Iris pigment epithelial cell (primary cell): ENCODE data around the gene RNU5D-1.
"Not testable (repeated sequence)": the region's sequence is repeated elsewhere in the genome, so short reads cannot be mapped to it uniquely, and the experiment has no call there.

Experiments
- DNase-seq: peaks from one replicate; pipeline ENCODE4 v3.0.0-alpha.2; 2011; ENCODE audit warnings: low read depth

Gene RNU5D-1

GRCh38 chr1:44699375-44699774 is 31.6 kb downstream of the RNU5D-1 start:
- DNase-seq, result not testable (repeated sequence)

- DNase-seq, result no peak
These were observed 32.8 kb downstream of the RNU5D-1 start for GRCh38 chr1:44698138-44698537.

- no peak for DNase-seq
These were observed 34.1 kb downstream of the RNU5D-1 start for GRCh38 chr1:44696789-44697345.

GRCh38 chr1:44696101-44696500 is 34.9 kb downstream of the RNU5D-1 start:
- no peak for DNase-seq

- DNase-seq, result no peak
These were observed 35.3 kb downstream of the RNU5D-1 start for GRCh38 chr1:44695671-44696070.

- DNase-seq, result no peak
These were observed 36.0 kb downstream of the RNU5D-1 start for GRCh38 chr1:44694863-44695478.

- DNase-seq, result no peak
These were observed 37.1 kb downstream of the RNU5D-1 start for GRCh38 chr1:44693900-44694299.

GRCh38 chr1:44693159-44693558 is 37.8 kb downstream of the RNU5D-1 start:
- DNase-seq, result no peak

- DNase-seq, result no peak
These were observed 41.6 kb downstream of the RNU5D-1 start for GRCh38 chr1:44689447-44689765.

GRCh38 chr1:44688760-44689446 is 42.1 kb downstream of the RNU5D-1 start:
- DNase-seq, result no peak

- no peak for DNase-seq
These were observed 45.1 kb downstream of the RNU5D-1 start for GRCh38 chr1:44685881-44686280.

- no peak for DNase-seq
These were observed 45.8 kb downstream of the RNU5D-1 start for GRCh38 chr1:44685218-44685617.

GRCh38 chr1:44684525-44684924 is 46.4 kb downstream of the RNU5D-1 start:
- DNase-seq, result no peak

- no peak for DNase-seq
These were observed 48.1 kb downstream of the RNU5D-1 start for GRCh38 chr1:44682883-44683265.

GRCh38 chr1:44681905-44682882 is 48.8 kb downstream of the RNU5D-1 start:
- DNase-seq, result no peak
